Right atrium auricular region (tissue), 2 donors: ENCODE measurements around the gene FRMD4A. TPM values are rescaled to one million over a fixed set of nuclear protein-coding genes. Genes with fewer than 3 reads are reported as not detected.

ENCODE experiments used
- DNase-seq: peaks from one replicate; pipeline ENCODE4 v3.0.0-alpha.2; 2019; ENCODE audit warnings: low spot score
- H3K27ac ChIP-seq, 2 donors: fragments of 200-600 bp; sonication (generic); 1 replicate in 1 of 2; 2 replicates in 1 of 2; pipeline ENCODE4 v1.5.1; 2016 to 2019
- H3K27me3 ChIP-seq, 2 donors: fragments of 200-600 bp; sonication (generic); one replicate each; pipeline versions ENCODE4 v1.5.1 to v1.6.0; 2017 to 2019
- H3K36me3 ChIP-seq: fragments of 200-600 bp; sonication (generic); one replicate; pipeline ENCODE4 v1.5.1; 2016
- H3K4me1 ChIP-seq, 2 donors: fragments of 200-600 bp; sonication (generic); one replicate each; pipeline versions ENCODE4 v1.5.1 to v1.6.0; 2017 to 2019
- H3K4me3 ChIP-seq, 2 donors: fragments of 200-600 bp; sonication (generic); 1 replicate in 1 of 2; 2 replicates in 1 of 2; pipeline ENCODE4 v1.5.1; 2017 to 2019; ENCODE audit warnings: mild to moderate bottlenecking in 1 of 2, moderate library complexity in 1 of 2
- H3K9me3 ChIP-seq, 2 donors: fragments of 200-600 bp; sonication (generic); one replicate each; pipeline ENCODE4 v1.5.1; 2019
- total RNA-seq, 2 donors: library from RNA; depleted of rRNA; stranded (reverse); fragments of >200 nt; gene quantifications; one replicate each; pipeline ENCODE4 v1.1.0, GENCODE V29; 2016
- TF ChIP-seq, protein P1 (sequence below), 2 donors: fragments of 200-600 bp; sonication (generic); IDR thresholded peaks; one replicate each; pipeline ENCODE4 v1.5.1; 2019; ENCODE audit warnings: antibody characterized with exemption in 2 of 2

The FRMD4A gene
- total RNA-seq, 2 donors from 2014 or later = 15.9 to 22.9 TPM

DNA sequence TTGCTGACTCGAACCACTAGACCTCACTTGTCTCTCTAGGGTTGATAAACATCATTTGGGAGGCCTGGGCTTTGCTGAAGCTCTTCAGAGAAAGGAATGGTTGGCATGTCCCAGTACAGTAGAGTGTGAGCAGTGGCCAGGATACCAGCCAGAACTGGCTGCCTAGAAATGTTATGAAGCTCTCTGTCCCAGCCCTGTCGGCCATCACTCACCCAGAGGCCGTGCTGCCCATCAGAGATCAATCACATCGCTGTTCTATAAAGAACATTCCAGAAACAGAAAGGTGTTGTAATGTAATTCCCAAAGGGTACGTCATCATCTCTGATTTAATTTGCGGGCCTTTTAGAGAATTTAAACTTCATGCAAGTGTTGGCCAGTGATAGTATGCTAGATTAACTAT, 632.5 kb downstream of the FRMD4A start:
- TF ChIP-seq, protein P1, sequence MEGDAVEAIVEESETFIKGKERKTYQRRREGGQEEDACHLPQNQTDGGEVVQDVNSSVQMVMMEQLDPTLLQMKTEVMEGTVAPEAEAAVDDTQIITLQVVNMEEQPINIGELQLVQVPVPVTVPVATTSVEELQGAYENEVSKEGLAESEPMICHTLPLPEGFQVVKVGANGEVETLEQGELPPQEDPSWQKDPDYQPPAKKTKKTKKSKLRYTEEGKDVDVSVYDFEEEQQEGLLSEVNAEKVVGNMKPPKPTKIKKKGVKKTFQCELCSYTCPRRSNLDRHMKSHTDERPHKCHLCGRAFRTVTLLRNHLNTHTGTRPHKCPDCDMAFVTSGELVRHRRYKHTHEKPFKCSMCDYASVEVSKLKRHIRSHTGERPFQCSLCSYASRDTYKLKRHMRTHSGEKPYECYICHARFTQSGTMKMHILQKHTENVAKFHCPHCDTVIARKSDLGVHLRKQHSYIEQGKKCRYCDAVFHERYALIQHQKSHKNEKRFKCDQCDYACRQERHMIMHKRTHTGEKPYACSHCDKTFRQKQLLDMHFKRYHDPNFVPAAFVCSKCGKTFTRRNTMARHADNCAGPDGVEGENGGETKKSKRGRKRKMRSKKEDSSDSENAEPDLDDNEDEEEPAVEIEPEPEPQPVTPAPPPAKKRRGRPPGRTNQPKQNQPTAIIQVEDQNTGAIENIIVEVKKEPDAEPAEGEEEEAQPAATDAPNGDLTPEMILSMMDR (IDR thresholded peaks at IDR 0.05) = no peak
- Histone ChIP-seq H3K4me1 (peaks cover 0 to 56% of the 10 kb centered on the region in 2 donors), H3K27ac (peak overlapping the region; percentile 42 to 48), H3K36me3 (peaks cover 32% of the 10 kb centered on the region), H3K27me3 (no peaks in the 10 kb centered on the region), H3K9me3 (no peaks in the 10 kb centered on the region), H3K4me3 (no peak overlapping the region)
- no peak for DNase-seq

DNA sequence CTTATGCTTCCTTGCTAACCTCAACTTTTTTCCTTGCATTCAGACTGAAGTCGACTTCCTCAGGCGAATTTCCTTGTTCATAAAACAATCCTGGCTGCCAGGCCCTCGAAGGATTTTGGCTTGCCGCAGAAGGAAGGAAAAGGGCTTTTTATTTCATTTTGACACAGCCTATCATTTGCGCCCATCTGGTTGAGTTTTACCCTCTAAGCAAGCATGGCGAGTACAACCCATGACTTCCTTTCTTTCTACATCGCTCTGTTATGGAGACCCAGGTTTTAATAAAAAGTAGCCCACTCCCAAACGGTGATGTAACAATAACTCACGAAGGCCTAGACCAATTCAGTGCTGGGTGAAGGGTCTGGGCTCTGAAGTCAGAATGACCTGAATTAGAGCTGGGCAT, 634.7 kb downstream of the FRMD4A start:
- DNase-seq = no peak
- no peaks in the 10 kb centered on the region for H3K27me3 ChIP-seq
- TF ChIP-seq, protein P1 (IDR thresholded peaks at IDR 0.05) = no peak
- no peaks in the 10 kb centered on the region for H3K9me3 ChIP-seq
- peaks cover 38% of the 10 kb centered on the region for H3K36me3 ChIP-seq
- H3K4me1 ChIP-seq = peaks cover 0 to 40% of the 10 kb centered on the region in 2 donors
- no peak overlapping the region for H3K4me3 ChIP-seq
- no peak overlapping the region for H3K27ac ChIP-seq

- DNase-seq = no peak
- TF ChIP-seq, protein P1 (IDR thresholded peaks at IDR 0.05) = no peak
- Histone ChIP-seq H3K4me3 (no peak overlapping the region), H3K27ac (no peak overlapping the region), H3K36me3 (peaks cover 34% of the 10 kb centered on the region), H3K9me3 (no peaks in the 10 kb centered on the region), H3K4me1 (peaks cover 0 to 44% of the 10 kb centered on the region in 2 donors), H3K27me3 (no peaks in the 10 kb centered on the region)
These were observed 635.1 kb downstream of the FRMD4A start for GRCh38 chr10:13695588-13695987.

GRCh38 chr10:13693783-13694700, 636.7 kb downstream of the FRMD4A start:
- Histone ChIP-seq H3K4me1 (peaks cover 0 to 50% of the 10 kb centered on the region in 2 donors), H3K27me3 (no peaks in the 10 kb centered on the region), H3K9me3 (no peaks in the 10 kb centered on the region), H3K4me3 (no peak overlapping the region), H3K36me3 (peaks cover 34% of the 10 kb centered on the region), H3K27ac (peak overlapping the region in 1 of 2 donors; percentile 31)
- DNase-seq = no peak
- TF ChIP-seq, protein P1 (IDR thresholded peaks at IDR 0.05) = no peak

DNA sequence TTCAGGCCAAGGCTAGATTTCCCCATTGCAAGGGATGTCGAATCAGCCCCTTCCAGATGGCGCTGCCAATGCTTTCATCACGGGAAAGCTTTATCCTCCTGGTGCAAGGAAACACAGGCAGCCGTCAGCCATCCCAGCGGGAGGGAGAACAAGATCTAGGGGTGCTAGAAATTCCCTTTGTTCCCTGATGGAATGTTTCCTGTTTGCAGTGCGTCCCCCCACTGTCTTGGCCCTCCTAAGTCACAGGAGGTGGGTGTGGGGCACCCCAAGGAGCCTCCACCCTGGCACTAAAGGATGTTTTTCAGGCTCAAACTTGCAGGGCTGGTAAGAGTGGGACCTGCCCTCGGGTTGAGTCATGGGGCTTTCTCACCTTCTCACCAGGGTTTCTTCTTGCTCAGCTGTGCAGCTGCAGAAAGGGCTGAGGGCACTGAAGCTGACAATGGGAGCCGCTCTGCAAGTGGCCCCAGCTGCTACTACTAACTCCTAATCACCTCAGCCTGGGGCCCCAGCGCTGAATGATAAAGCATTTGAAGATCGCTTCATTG, 640.4 kb downstream of the FRMD4A start:
- DNase-seq = no peak
- H3K27me3 ChIP-seq = no peaks in the 10 kb centered on the region
- H3K27ac ChIP-seq = no peak overlapping the region
- H3K4me3 ChIP-seq = no peak overlapping the region
- peaks cover 0 to 42% of the 10 kb centered on the region in 2 donors for H3K4me1 ChIP-seq
- TF ChIP-seq, protein P1 (IDR thresholded peaks at IDR 0.05) = no peak
- no peaks in the 10 kb centered on the region for H3K9me3 ChIP-seq
- peaks cover 23% of the 10 kb centered on the region for H3K36me3 ChIP-seq
